GM19023 (cell line): ENCODE results near the gene GATC.
"Not testable (repeated sequence)": the region's sequence is repeated elsewhere in the genome, so short reads cannot be mapped to it uniquely, and the experiment has no call there.

Source experiments
- ATAC-seq: cut with Tn5 transposase; IDR thresholded peaks from one replicate; pipeline ENCODE4 v1.9.1; 2021; ENCODE audit warnings: mild to moderate bottlenecking, moderate library complexity; ENCODE audit not compliant: unreplicated experiment

The GATC gene

GRCh38 chr12:120468821-120469449 lies 22.7 kb downstream of the GATC start:
- ATAC-seq: peak; percentile 32

- peak; percentile 84 for ATAC-seq
Observed at GRCh38 chr12:120469450-120470149, 23.4 kb downstream of the GATC start, which contains the start of gene SRSF9. SRSF9 (minus strand) TSS chr12:120469748; CDS start chr12:120469609, 139 bp downstream.

GRCh38 chr12:120470150-120470784 lies 24.0 kb downstream of the GATC start:
- ATAC-seq: no peak

GRCh38 chr12:120472521-120472920 lies 26.3 kb downstream of the GATC start:
- no peak for ATAC-seq

GRCh38 chr12:120473807-120474615 lies 27.8 kb downstream of the GATC start:
- ATAC-seq: no peak

- ATAC-seq: no peak
Observed at GRCh38 chr12:120474616-120474960, 28.3 kb downstream of the GATC start.

GRCh38 chr12:120475643-120476042 lies 29.4 kb downstream of the GATC start:
- ATAC-seq: no peak

- no peak for ATAC-seq
Observed at GRCh38 chr12:120479458-120479857, 33.2 kb downstream of the GATC start.

GRCh38 chr12:120480211-120480610 lies 34.0 kb downstream of the GATC start:
- no peak for ATAC-seq

GRCh38 chr12:120481022-120481767 lies 35.0 kb downstream of the GATC start:
- ATAC-seq: no peak

GRCh38 chr12:120483621-120484020 lies 37.4 kb downstream of the GATC start:
- ATAC-seq: no peak

- ATAC-seq: no peak
Observed at GRCh38 chr12:120485961-120486881, 40.0 kb downstream of the GATC start.

GRCh38 chr12:120487552-120487951 lies 41.3 kb downstream of the GATC start:
- ATAC-seq: not testable (repeated sequence)

- no peak for ATAC-seq
Observed at GRCh38 chr12:120488057-120488640, 41.9 kb downstream of the GATC start.

- no peak for ATAC-seq
Observed at GRCh38 chr12:120489018-120489417, 42.8 kb downstream of the GATC start.

- ATAC-seq: no peak
Observed at GRCh38 chr12:120490325-120490724, 44.1 kb downstream of the GATC start.

GRCh38 chr12:120490833-120491512 lies 44.7 kb downstream of the GATC start:
- no peak for ATAC-seq

- peak; percentile 24 for ATAC-seq
Observed at GRCh38 chr12:120495186-120495730, 49.0 kb downstream of the GATC start.
